ENCODE results near the gene CNTNAP2.

DNA sequence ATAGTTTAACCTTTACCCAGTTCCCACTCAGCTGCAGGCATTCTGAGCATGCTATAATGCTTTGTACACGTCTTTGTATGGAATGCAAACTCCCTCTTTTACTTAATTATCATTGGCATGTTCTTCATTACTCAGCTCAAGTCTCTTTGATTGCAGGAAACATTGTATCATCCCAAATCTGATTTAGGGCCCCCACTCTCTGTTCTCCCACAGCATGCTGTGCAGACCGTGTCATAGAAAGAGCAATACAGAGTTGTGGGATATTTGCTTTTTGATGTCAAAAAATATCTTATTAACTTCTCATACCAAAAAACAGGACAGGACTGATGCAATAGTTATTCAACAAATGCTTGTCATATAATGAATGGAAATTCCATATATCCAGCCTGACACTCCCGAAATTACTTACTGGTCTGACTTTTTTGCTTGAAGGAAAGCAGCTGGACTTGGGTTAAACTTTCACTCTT is 1392.5 kb downstream of the CNTNAP2 start:
- TF ChIP-seq, protein P1, sequence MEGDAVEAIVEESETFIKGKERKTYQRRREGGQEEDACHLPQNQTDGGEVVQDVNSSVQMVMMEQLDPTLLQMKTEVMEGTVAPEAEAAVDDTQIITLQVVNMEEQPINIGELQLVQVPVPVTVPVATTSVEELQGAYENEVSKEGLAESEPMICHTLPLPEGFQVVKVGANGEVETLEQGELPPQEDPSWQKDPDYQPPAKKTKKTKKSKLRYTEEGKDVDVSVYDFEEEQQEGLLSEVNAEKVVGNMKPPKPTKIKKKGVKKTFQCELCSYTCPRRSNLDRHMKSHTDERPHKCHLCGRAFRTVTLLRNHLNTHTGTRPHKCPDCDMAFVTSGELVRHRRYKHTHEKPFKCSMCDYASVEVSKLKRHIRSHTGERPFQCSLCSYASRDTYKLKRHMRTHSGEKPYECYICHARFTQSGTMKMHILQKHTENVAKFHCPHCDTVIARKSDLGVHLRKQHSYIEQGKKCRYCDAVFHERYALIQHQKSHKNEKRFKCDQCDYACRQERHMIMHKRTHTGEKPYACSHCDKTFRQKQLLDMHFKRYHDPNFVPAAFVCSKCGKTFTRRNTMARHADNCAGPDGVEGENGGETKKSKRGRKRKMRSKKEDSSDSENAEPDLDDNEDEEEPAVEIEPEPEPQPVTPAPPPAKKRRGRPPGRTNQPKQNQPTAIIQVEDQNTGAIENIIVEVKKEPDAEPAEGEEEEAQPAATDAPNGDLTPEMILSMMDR (tag by site-specific recombination; IDR thresholded peaks at IDR 0.05) = no peak
- TF ChIP-seq ZNF707 (tag by site-specific recombination; IDR thresholded peaks at IDR 0.05) (no peak), ZNF274 (IDR thresholded peaks at IDR 0.05; ENCODE audit: low read length) (no peak), ZNF274 (tag by site-specific recombination; IDR thresholded peaks at IDR 0.05; ENCODE audit: borderline replicate concordance) (no peak), ZFP41 (tag by site-specific recombination; IDR thresholded peaks at IDR 0.05; ENCODE audit: borderline replicate concordance) (no peak), ZNF416 (tag by site-specific recombination; IDR thresholded peaks at IDR 0.05) (no peak), ZNF830 (tag by site-specific recombination; IDR thresholded peaks at IDR 0.05; ENCODE audit: low read depth) (no peak), ZNF776 (tag by site-specific recombination; IDR thresholded peaks at IDR 0.05; ENCODE audit: borderline replicate concordance) (no peak), KLF9 (tag by site-specific recombination; IDR thresholded peaks at IDR 0.05; ENCODE audit: low read depth) (no peak)
- TF ChIP-seq, protein P2, sequence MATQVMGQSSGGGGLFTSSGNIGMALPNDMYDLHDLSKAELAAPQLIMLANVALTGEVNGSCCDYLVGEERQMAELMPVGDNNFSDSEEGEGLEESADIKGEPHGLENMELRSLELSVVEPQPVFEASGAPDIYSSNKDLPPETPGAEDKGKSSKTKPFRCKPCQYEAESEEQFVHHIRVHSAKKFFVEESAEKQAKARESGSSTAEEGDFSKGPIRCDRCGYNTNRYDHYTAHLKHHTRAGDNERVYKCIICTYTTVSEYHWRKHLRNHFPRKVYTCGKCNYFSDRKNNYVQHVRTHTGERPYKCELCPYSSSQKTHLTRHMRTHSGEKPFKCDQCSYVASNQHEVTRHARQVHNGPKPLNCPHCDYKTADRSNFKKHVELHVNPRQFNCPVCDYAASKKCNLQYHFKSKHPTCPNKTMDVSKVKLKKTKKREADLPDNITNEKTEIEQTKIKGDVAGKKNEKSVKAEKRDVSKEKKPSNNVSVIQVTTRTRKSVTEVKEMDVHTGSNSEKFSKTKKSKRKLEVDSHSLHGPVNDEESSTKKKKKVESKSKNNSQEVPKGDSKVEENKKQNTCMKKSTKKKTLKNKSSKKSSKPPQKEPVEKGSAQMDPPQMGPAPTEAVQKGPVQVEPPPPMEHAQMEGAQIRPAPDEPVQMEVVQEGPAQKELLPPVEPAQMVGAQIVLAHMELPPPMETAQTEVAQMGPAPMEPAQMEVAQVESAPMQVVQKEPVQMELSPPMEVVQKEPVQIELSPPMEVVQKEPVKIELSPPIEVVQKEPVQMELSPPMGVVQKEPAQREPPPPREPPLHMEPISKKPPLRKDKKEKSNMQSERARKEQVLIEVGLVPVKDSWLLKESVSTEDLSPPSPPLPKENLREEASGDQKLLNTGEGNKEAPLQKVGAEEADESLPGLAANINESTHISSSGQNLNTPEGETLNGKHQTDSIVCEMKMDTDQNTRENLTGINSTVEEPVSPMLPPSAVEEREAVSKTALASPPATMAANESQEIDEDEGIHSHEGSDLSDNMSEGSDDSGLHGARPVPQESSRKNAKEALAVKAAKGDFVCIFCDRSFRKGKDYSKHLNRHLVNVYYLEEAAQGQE (tag by site-specific recombination; IDR thresholded peaks at IDR 0.05) = no peak
- TF ChIP-seq, protein P3, sequence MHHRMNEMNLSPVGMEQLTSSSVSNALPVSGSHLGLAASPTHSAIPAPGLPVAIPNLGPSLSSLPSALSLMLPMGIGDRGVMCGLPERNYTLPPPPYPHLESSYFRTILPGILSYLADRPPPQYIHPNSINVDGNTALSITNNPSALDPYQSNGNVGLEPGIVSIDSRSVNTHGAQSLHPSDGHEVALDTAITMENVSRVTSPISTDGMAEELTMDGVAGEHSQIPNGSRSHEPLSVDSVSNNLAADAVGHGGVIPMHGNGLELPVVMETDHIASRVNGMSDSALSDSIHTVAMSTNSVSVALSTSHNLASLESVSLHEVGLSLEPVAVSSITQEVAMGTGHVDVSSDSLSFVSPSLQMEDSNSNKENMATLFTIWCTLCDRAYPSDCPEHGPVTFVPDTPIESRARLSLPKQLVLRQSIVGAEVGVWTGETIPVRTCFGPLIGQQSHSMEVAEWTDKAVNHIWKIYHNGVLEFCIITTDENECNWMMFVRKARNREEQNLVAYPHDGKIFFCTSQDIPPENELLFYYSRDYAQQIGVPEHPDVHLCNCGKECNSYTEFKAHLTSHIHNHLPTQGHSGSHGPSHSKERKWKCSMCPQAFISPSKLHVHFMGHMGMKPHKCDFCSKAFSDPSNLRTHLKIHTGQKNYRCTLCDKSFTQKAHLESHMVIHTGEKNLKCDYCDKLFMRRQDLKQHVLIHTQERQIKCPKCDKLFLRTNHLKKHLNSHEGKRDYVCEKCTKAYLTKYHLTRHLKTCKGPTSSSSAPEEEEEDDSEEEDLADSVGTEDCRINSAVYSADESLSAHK (tag by site-specific recombination; IDR thresholded peaks at IDR 0.05) = no peak
